NCI-H1694 (cell line): ENCODE results near the gene F2.
"Not testable (repeated sequence)": the region's sequence is repeated elsewhere in the genome, so short reads cannot be mapped to it uniquely, and the experiment has no call there.

Source experiments
- DNase-seq: peaks from one replicate; lab custom pipeline; 2025; lab: John Stamatoyannopoulos, UW

Gene F2

GRCh38 chr11:46686886-46687795 lies 31.9 kb upstream of the F2 start:
- DNase-seq: peak; percentile 13

- DNase-seq: no peak
These were observed 28.3 kb upstream of the F2 start for GRCh38 chr11:46690702-46691101.

- no peak for DNase-seq
These were observed 26.6 kb upstream of the F2 start for GRCh38 chr11:46692450-46692849.

GRCh38 chr11:46693597-46694012 lies 25.4 kb upstream of the F2 start:
- DNase-seq: no peak

GRCh38 chr11:46694072-46694471 lies 24.9 kb upstream of the F2 start:
- peak; percentile 12 for DNase-seq

- DNase-seq: no peak
These were observed 24.4 kb upstream of the F2 start for GRCh38 chr11:46694607-46695006.

- no peak for DNase-seq
These were observed 23.4 kb upstream of the F2 start for GRCh38 chr11:46695345-46696211.

GRCh38 chr11:46696212-46696558 lies 22.8 kb upstream of the F2 start:
- DNase-seq: peak; percentile 89

GRCh38 chr11:46697303-46697702 lies 21.7 kb upstream of the F2 start:
- no peak for DNase-seq

GRCh38 chr11:46697723-46698122 lies 21.3 kb upstream of the F2 start:
- no peak for DNase-seq

GRCh38 chr11:46698597-46698996 lies 20.4 kb upstream of the F2 start:
- DNase-seq: no peak

- peak; percentile 91 for DNase-seq
These were observed 18.6 kb upstream of the F2 start, which contains the start of the genes ARHGAP1 and ZNF408 for GRCh38 chr11:46700241-46701077. Gene ARHGAP1, minus strand, starts transcription at chr11:46700619. Its CDS starts 4,512 bp downstream, at chr11:46696107. Gene ZNF408, plus strand, starts transcription at chr11:46701031. Its CDS starts 17 bp downstream, at chr11:46701048.

GRCh38 chr11:46701078-46701654 lies 17.8 kb upstream of the F2 start:
- DNase-seq: no peak

- no peak for DNase-seq
These were observed 13.8 kb upstream of the F2 start for GRCh38 chr11:46705070-46705688.

- no peak for DNase-seq
These were observed 12.1 kb upstream of the F2 start for GRCh38 chr11:46706886-46707285.

- DNase-seq: not testable (repeated sequence)
These were observed 9.7 kb upstream of the F2 start for GRCh38 chr11:46709351-46709750.

- no peak for DNase-seq
These were observed 8.2 kb upstream of the F2 start for GRCh38 chr11:46710821-46711269.

GRCh38 chr11:46711303-46711702 lies 7.7 kb upstream of the F2 start:
- DNase-seq: no peak

GRCh38 chr11:46712874-46713576 lies 6.0 kb upstream of the F2 start:
- DNase-seq: no peak

- DNase-seq: not testable (repeated sequence)
These were observed 1.2 kb upstream of the F2 start for GRCh38 chr11:46717825-46718154.
